HepG2 (cell line): Measurements from ENCODE around the gene USP43. TPM values are rescaled to one million over a fixed set of nuclear protein-coding genes. Genes with fewer than 3 reads are reported as not detected.

Source experiments
- CERS6 ChIP-seq: sonication (generic); formaldehyde crosslinking; IDR thresholded peaks from 2 replicates; pipeline ENCODE4 v1.5.0; 2020; ENCODE audit warnings: missing genetic modification reagents
- HOXA5 ChIP-seq: sonication (generic); formaldehyde crosslinking; IDR thresholded peaks from 2 replicates; pipeline ENCODE4 v1.4.0; 2020; ENCODE audit warnings: missing genetic modification reagents
- MAF1 ChIP-seq: sonication (generic); formaldehyde crosslinking; IDR thresholded peaks from 2 replicates; pipeline ENCODE4 v1.5.0; 2020; ENCODE audit warnings: missing genetic modification reagents, borderline replicate concordance
- PLSCR1 ChIP-seq: sonication (generic); formaldehyde crosslinking; IDR thresholded peaks from 2 replicates; pipeline ENCODE4 v1.5.0; 2020; ENCODE audit warnings: missing genetic modification reagents, mild to moderate bottlenecking, borderline replicate concordance
- RARA ChIP-seq: IDR thresholded peaks from 2 replicates; pipeline ENCODE4 v1.6.1; 2016; ENCODE audit warnings: missing genetic modification reagents, missing compliant biosample characterization
- SKIL ChIP-seq: sonication (generic); formaldehyde crosslinking; IDR thresholded peaks from 2 replicates; pipeline ENCODE4 v1.8.0; 2022; ENCODE audit warnings: missing genetic modification reagents, mild to moderate bottlenecking, moderate library complexity, borderline replicate concordance
- SP4 ChIP-seq: sonication (generic); formaldehyde crosslinking; IDR thresholded peaks from 2 replicates; pipeline ENCODE4 v1.8.1; 2023; ENCODE audit warnings: mild to moderate bottlenecking, missing genetic modification reagents
- ZFP36L1 ChIP-seq: sonication (generic); formaldehyde crosslinking; IDR thresholded peaks from 2 replicates; pipeline ENCODE4 v1.8.0; 2022; ENCODE audit warnings: mild to moderate bottlenecking, missing genetic modification reagents, moderate library complexity
- ZNF431 ChIP-seq: sonication (generic); formaldehyde crosslinking; IDR thresholded peaks from 2 replicates; pipeline ENCODE4 v1.9.0; 2022; ENCODE audit warnings: missing genetic modification reagents, low read depth, mild to moderate bottlenecking, borderline replicate concordance
- ZNF557 ChIP-seq: sonication (generic); formaldehyde crosslinking; IDR thresholded peaks from 2 replicates; pipeline ENCODE4 v1.4.0; 2020; ENCODE audit warnings: missing genetic modification reagents
- ZNF619 ChIP-seq: sonication (generic); formaldehyde crosslinking; IDR thresholded peaks from 2 replicates; pipeline ENCODE4 v1.4.0; 2020; ENCODE audit warnings: mild to moderate bottlenecking, missing genetic modification reagents
- ZNF652 ChIP-seq: IDR thresholded peaks from 2 replicates; pipeline ENCODE4 v1.6.1; 2016; ENCODE audit warnings: low read depth, borderline replicate concordance
- ZNF724P ChIP-seq: sonication (generic); formaldehyde crosslinking; IDR thresholded peaks from 2 replicates; pipeline ENCODE4 v1.8.0; 2022; ENCODE audit warnings: missing genetic modification reagents, borderline replicate concordance
- ZSCAN9 ChIP-seq: IDR thresholded peaks from 2 replicates; pipeline ENCODE4 v1.6.1; 2016; ENCODE audit warnings: borderline replicate concordance
- polyA plus RNA-seq, 8 experiments: library from polyadenylated mRNA; depleted of rRNA in 3 of 8; stranded (reverse) in 7 of 8; unstranded in 1 of 8; fragments of >200 nt; fragmentation: Illumina TruSeq in 4 of 8; extraction: Trizol in 4 of 8; gene quantifications; 2 replicates each; pipeline versions ENCODE4 v1.2.1 to v1.2.3, GENCODE V29; 2011 to 2016; ENCODE audit warnings: low read depth in 4 of 8, missing spikeins in 1 of 8, mixed read lengths in 1 of 8; ENCODE audit not compliant: insufficient read depth in 1 of 8
- total RNA-seq, 5 experiments: library from RNA; depleted of rRNA; stranded (reverse); fragments of >200 nt; fragmentation: Illumina TruSeq; extraction: Trizol; gene quantifications; 2 replicates each; pipeline ENCODE4 v1.2.3, GENCODE V29; 2016; ENCODE audit warnings: low read depth in 1 of 5
- TF ChIP-seq, protein P1 (sequence below): fragments of 450-650 bp; IDR thresholded peaks from 2 replicates; pipeline ENCODE4 v1.6.1; 2016
- TF ChIP-seq, protein P2 (sequence below): sonication (generic); formaldehyde crosslinking; IDR thresholded peaks from 2 replicates; pipeline ENCODE4 v1.4.0; 2020; ENCODE audit warnings: mild to moderate bottlenecking, missing genetic modification reagents
- TF ChIP-seq, protein P3 (sequence below): sonication (generic); formaldehyde crosslinking; IDR thresholded peaks from 2 replicates; pipeline ENCODE4 v1.4.0; 2020; ENCODE audit warnings: missing genetic modification reagents

The USP43 gene
- total and polyA plus RNA-seq, 2 of the 13 experiments (the other 11 are each of a cell fraction or from before 2014, with no cell fraction given), result 1.6 to 2.2 TPM

GRCh38 chr17:9644910-9645751, at the start of gene USP43 (continued):
- TF ChIP-seq, protein P1, sequence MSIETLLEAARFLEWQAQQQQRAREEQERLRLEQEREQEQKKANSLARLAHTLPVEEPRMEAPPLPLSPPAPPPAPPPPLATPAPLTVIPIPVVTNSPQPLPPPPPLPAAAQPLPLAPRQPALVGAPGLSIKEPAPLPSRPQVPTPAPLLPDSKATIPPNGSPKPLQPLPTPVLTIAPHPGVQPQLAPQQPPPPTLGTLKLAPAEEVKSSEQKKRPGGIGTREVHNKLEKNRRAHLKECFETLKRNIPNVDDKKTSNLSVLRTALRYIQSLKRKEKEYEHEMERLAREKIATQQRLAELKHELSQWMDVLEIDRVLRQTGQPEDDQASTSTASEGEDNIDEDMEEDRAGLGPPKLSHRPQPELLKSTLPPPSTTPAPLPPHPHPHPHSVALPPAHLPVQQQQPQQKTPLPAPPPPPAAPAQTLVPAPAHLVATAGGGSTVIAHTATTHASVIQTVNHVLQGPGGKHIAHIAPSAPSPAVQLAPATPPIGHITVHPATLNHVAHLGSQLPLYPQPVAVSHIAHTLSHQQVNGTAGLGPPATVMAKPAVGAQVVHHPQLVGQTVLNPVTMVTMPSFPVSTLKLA, result no peak
- TF ChIP-seq PLSCR1, result no peak
- no peak for TF ChIP-seq SKIL
- TF ChIP-seq ZFP36L1 (CRISPR knock-in tag), result no peak
- no peak for TF ChIP-seq SP4 (CRISPR knock-in tag)
- no peak for TF ChIP-seq HOXA5
- 0 out of 2 replicates have a peak, but pooled peaks have one; percentile 7 for TF ChIP-seq ZNF431 (CRISPR knock-in tag)
- TF ChIP-seq, protein P2, sequence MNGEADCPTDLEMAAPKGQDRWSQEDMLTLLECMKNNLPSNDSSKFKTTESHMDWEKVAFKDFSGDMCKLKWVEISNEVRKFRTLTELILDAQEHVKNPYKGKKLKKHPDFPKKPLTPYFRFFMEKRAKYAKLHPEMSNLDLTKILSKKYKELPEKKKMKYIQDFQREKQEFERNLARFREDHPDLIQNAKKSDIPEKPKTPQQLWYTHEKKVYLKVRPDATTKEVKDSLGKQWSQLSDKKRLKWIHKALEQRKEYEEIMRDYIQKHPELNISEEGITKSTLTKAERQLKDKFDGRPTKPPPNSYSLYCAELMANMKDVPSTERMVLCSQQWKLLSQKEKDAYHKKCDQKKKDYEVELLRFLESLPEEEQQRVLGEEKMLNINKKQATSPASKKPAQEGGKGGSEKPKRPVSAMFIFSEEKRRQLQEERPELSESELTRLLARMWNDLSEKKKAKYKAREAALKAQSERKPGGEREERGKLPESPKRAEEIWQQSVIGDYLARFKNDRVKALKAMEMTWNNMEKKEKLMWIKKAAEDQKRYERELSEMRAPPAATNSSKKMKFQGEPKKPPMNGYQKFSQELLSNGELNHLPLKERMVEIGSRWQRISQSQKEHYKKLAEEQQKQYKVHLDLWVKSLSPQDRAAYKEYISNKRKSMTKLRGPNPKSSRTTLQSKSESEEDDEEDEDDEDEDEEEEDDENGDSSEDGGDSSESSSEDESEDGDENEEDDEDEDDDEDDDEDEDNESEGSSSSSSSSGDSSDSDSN (CRISPR knock-in tag), result 0 out of 2 replicates have a peak, but pooled peaks have one; percentile 31
- no peak for TF ChIP-seq MAF1
- TF ChIP-seq ZNF557 (CRISPR knock-in tag), result no peak
- TF ChIP-seq, protein P3, sequence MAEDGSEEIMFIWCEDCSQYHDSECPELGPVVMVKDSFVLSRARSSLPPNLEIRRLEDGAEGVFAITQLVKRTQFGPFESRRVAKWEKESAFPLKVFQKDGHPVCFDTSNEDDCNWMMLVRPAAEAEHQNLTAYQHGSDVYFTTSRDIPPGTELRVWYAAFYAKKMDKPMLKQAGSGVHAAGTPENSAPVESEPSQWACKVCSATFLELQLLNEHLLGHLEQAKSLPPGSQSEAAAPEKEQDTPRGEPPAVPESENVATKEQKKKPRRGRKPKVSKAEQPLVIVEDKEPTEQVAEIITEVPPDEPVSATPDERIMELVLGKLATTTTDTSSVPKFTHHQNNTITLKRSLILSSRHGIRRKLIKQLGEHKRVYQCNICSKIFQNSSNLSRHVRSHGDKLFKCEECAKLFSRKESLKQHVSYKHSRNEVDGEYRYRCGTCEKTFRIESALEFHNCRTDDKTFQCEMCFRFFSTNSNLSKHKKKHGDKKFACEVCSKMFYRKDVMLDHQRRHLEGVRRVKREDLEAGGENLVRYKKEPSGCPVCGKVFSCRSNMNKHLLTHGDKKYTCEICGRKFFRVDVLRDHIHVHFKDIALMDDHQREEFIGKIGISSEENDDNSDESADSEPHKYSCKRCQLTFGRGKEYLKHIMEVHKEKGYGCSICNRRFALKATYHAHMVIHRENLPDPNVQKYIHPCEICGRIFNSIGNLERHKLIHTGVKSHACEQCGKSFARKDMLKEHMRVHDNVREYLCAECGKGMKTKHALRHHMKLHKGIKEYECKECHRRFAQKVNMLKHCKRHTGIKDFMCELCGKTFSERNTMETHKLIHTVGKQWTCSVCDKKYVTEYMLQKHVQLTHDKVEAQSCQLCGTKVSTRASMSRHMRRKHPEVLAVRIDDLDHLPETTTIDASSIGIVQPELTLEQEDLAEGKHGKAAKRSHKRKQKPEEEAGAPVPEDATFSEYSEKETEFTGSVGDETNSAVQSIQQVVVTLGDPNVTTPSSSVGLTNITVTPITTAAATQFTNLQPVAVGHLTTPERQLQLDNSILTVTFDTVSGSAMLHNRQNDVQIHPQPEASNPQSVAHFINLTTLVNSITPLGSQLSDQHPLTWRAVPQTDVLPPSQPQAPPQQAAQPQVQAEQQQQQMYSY (CRISPR knock-in tag), result no peak
- no peak for TF ChIP-seq ZNF652 (CRISPR knock-in tag)
- no peak for TF ChIP-seq CERS6
- TF ChIP-seq RARA (CRISPR knock-in tag), result no peak
- no peak for TF ChIP-seq ZNF724P
- TF ChIP-seq ZNF619, result no peak
- no peak for TF ChIP-seq ZSCAN9
